Lower lobe of right lung (tissue), 2 donors: Measurements from ENCODE around the gene DOCK4. TPM values are rescaled to one million over a fixed set of nuclear protein-coding genes. Genes with fewer than 3 reads are reported as not detected.

Source experiments
- ATAC-seq, 2 donors: fragments of 200-7000 bp; cut with Tn5 transposase; one replicate each; pipeline ENCODE4 v1.9.1; 2020 to 2022; ENCODE audit warnings: mild to moderate bottlenecking in 2 of 2, moderate library complexity in 2 of 2
- DNase-seq: peaks from one replicate; pipeline ENCODE4 v3.0.0-alpha.2; 2020
- H3K27ac ChIP-seq: fragments of 200-600 bp; one replicate; pipeline ENCODE4 v1.8.0; 2022
- H3K27me3 ChIP-seq: fragments of 200-600 bp; one replicate; pipeline ENCODE4 v1.8.0; 2022; ENCODE audit warnings: low read depth
- H3K36me3 ChIP-seq: fragments of 200-600 bp; one replicate; pipeline ENCODE4 v1.8.0; 2022; ENCODE audit warnings: mild to moderate bottlenecking
- H3K4me1 ChIP-seq: fragments of 200-600 bp; one replicate; pipeline ENCODE4 v1.8.0; 2022
- H3K4me3 ChIP-seq: fragments of 200-600 bp; one replicate; pipeline ENCODE4 v1.8.0; 2022; ENCODE audit warnings: mild to moderate bottlenecking
- H3K9me3 ChIP-seq: fragments of 200-600 bp; one replicate; pipeline ENCODE4 v1.8.0; 2022
- intact Hi-C: fragments of 100-400 bp; cut with DNase I; formaldehyde crosslinking; loops from one replicate; pipeline ENCODE4 v1.11.0; 2022
- total RNA-seq: library from RNA; stranded (reverse); fragmentation: NEBNext Ultra II Directional; extraction: Animal tissue kit (Norgen Biotek cat#: 25700); gene quantifications from one replicate; pipeline ENCODE4 v1.2.1, GENCODE V29; 2021
- TF ChIP-seq, protein P1 (sequence below): fragments of 200-600 bp; IDR thresholded peaks from one replicate; pipeline ENCODE4 v1.8.0; 2022; ENCODE audit warnings: antibody characterized with exemption, mild to moderate bottlenecking
- donor health status: DM: no; HTN: yes; CAD: no; lungs with severe emphysema.

DOCK4 gene
- total RNA-seq, 1 donor from 2014 or later: 78.5 TPM

- no peak overlapping the region for H3K4me3 ChIP-seq
- H3K27me3 ChIP-seq: no peaks in the 10 kb centered on the region
- TF ChIP-seq, protein P1, sequence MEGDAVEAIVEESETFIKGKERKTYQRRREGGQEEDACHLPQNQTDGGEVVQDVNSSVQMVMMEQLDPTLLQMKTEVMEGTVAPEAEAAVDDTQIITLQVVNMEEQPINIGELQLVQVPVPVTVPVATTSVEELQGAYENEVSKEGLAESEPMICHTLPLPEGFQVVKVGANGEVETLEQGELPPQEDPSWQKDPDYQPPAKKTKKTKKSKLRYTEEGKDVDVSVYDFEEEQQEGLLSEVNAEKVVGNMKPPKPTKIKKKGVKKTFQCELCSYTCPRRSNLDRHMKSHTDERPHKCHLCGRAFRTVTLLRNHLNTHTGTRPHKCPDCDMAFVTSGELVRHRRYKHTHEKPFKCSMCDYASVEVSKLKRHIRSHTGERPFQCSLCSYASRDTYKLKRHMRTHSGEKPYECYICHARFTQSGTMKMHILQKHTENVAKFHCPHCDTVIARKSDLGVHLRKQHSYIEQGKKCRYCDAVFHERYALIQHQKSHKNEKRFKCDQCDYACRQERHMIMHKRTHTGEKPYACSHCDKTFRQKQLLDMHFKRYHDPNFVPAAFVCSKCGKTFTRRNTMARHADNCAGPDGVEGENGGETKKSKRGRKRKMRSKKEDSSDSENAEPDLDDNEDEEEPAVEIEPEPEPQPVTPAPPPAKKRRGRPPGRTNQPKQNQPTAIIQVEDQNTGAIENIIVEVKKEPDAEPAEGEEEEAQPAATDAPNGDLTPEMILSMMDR: no peak
- intact Hi-C loops: no loop called here
- no peak for DNase-seq
- no peaks in the 10 kb centered on the region for H3K36me3 ChIP-seq
- peak overlapping the region; percentile 26 for H3K27ac ChIP-seq
- no peak for ATAC-seq
- H3K4me1 ChIP-seq: peaks cover 37% of the 10 kb centered on the region
- no peaks in the 10 kb centered on the region for H3K9me3 ChIP-seq
Measured at GRCh38 chr7:112145206-112145605, 61.0 kb downstream of the DOCK4 start.

DNA sequence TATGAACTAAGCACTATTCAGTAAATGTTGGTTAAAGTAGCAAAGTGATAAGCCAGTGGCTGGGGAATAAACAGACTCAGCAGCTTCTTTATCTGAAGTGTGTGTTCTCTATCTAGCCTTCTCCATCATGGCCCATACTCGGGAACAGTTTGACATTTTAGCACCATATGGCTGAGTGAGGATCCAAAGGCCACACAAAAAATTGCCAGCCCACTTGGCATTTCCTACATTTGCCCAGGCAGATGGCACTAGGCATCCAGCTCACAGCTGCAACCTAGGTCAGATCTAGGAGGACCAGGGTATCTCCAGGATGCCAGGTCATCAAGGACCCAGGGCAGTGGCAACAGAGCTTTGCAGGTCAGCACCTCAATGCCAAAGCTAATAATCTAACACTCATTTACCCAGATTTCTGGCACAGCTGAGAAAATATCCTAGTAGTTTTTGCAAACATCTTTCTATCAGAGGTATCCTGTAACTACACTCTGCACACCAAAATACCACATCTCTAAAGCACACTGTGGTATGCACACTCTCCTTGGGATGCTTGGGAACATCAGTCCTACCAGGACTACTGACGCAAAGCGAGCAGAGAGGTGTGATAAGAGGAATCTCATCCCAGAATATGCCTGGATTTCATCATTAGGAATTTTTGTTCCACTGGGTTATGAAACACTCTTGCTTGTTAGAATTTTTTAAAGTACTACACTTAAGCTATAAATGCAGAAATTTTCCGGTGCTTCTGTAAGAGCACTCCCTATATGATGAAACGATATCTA, 61.7 kb downstream of the DOCK4 start:
- DNase-seq: no peak
- H3K4me3 ChIP-seq: no peak overlapping the region
- peak overlapping the region; percentile 26 for H3K27ac ChIP-seq
- no peaks in the 10 kb centered on the region for H3K9me3 ChIP-seq
- H3K27me3 ChIP-seq: no peaks in the 10 kb centered on the region
- H3K36me3 ChIP-seq: no peaks in the 10 kb centered on the region
- TF ChIP-seq, protein P1: no peak
- peak; percentile 79 to 86 for ATAC-seq
- H3K4me1 ChIP-seq: peaks cover 37% of the 10 kb centered on the region
- intact Hi-C loops: no loop called here

DNA sequence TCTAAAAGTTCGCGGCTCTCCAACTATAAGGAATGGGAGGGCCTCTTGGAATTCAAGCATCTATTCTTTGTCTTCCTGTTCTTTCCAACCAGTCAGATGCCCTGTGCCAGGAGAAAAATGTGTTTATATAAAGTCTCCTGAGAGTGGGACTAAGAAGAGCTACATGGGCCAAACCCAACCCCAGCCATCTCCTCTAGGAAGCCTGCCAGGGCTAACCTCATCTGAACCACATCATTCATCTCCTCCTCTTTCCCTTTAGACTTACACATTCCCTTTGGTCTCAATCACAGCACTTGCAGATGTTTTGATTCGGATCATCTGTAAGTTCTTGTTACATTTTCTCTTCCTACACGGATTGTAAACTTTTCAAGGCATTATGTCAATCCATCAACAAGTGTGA, 62.6 kb downstream of the DOCK4 start:
- Histone ChIP-seq H3K36me3 (no peaks in the 10 kb centered on the region), H3K27ac (no peak overlapping the region)
- no peak for DNase-seq

GRCh38 chr7:112143136-112143535, 63.1 kb downstream of the DOCK4 start:
- H3K36me3 ChIP-seq: no peaks in the 10 kb centered on the region
- no peak overlapping the region for H3K4me3 ChIP-seq
- DNase-seq (no peak), ATAC-seq (no peak)
- H3K27ac ChIP-seq: no peak overlapping the region
- TF ChIP-seq, protein P1: no peak
- H3K4me1 ChIP-seq: peaks cover 39% of the 10 kb centered on the region
- intact Hi-C loops: no loop called here
- no peaks in the 10 kb centered on the region for H3K27me3 ChIP-seq
- no peaks in the 10 kb centered on the region for H3K9me3 ChIP-seq

More for the DNA sequence above, 62.6 kb downstream of the DOCK4 start:
- Histone ChIP-seq H3K4me3 (no peak overlapping the region), H3K27me3 (no peaks in the 10 kb centered on the region), H3K4me1 (peaks cover 37% of the 10 kb centered on the region), H3K9me3 (no peaks in the 10 kb centered on the region)
- peak; percentile 43 to 60 for ATAC-seq
- intact Hi-C loops: no loop called here
- TF ChIP-seq, protein P1: no peak

DNA sequence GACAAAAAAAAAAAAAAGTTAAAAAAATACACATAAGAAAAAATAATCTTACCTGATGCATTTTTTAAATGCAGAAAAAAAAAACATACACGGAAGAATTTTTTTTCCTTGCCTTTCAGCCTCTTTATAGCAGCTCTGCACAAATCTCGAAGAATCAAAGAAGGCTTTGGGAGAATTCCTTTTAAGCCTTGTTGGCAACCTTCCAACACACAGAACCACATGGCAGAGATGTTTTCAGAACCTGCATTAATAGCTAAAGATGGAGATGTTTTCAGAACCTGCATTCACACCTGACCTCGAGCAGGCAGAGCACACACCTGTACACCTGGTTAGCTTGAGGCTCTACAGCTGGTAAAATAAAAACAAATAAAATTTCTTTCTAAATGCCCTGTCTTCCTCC, 65.6 kb downstream of the DOCK4 start:
- no peak for DNase-seq
- Histone ChIP-seq H3K9me3 (no peaks in the 10 kb centered on the region), H3K27ac (no peak overlapping the region), H3K4me3 (no peak overlapping the region), H3K27me3 (no peaks in the 10 kb centered on the region), H3K4me1 (peaks cover 59% of the 10 kb centered on the region), H3K36me3 (no peaks in the 10 kb centered on the region)
- TF ChIP-seq, protein P1: no peak
- no peak for ATAC-seq
- intact Hi-C loops: no loop called here
